PC-3 (cell line): ENCODE results near the gene CPT1C. TPM values are rescaled to one million over a fixed set of nuclear protein-coding genes. Genes with fewer than 3 reads are reported as not detected.

Source experiments
- ATAC-seq: fragments of 200-7000 bp; cut with Tn5 transposase; 2 replicates; pipeline ENCODE4 v1.9.1; 2020; ENCODE audit warnings: mild to moderate bottlenecking, moderate library complexity
- BruUV-seq: library from RNA; stranded (reverse); fragments of 400-500 nt; replicated peaks from 2 replicates; lab custom pipeline; 2021; lab: Mats Ljungman, UMichigan
- CTCF ChIA-PET: fragments of 300-600 bp; sonication (Branson Sonifier 250); formaldehyde crosslinking; loops from one replicate; lab custom pipeline; 2022; ENCODE audit warnings: antibody characterized with exemption; lab: Charles Lee
- POLR2A ChIA-PET: fragments of 300-600 bp; sonication (Branson Sonifier 250); formaldehyde crosslinking; loops from one replicate; lab custom pipeline; 2022; ENCODE audit warnings: antibody characterized with exemption; ENCODE audit not compliant: unreplicated experiment; lab: Charles Lee
- DNase-seq: peaks from one replicate; pipeline ENCODE4 v3.0.0-alpha.2; 2015
- H2AFZ ChIP-seq: fragments of 300-600 bp; sonication (generic); 2 replicates; pipeline ENCODE4 v1.6.0; 2016; ENCODE audit warnings: antibody characterized with exemption, low read length
- H3F3A ChIP-seq: fragments of 300-600 bp; sonication (generic); one replicate; pipeline ENCODE4 v1.6.0; 2017; ENCODE audit warnings: antibody characterized with exemption, low read length, control low read depth, mild to moderate bottlenecking; ENCODE audit not compliant: unreplicated experiment
- H3K27ac ChIP-seq: fragments of 300-600 bp; sonication (generic); 2 replicates; pipeline ENCODE4 v1.5.1; 2016; ENCODE audit warnings: mild to moderate bottlenecking, low read length
- H3K27me3 ChIP-seq: fragments of 300-600 bp; sonication (generic); 2 replicates; pipeline ENCODE4 v1.6.1; 2016; ENCODE audit warnings: low read length, mixed read lengths
- H3K36me3 ChIP-seq: fragments of 300-600 bp; sonication (generic); 2 replicates; pipeline ENCODE4 v1.6.1; 2016; ENCODE audit warnings: low read depth, mixed run types, low read length, mixed read lengths
- H3K4me1 ChIP-seq: fragments of 300-600 bp; sonication (generic); 2 replicates; pipeline ENCODE4 v1.5.1; 2016; ENCODE audit warnings: low read length; ENCODE audit not compliant: insufficient read depth
- H3K4me2 ChIP-seq: fragments of 300-600 bp; sonication (generic); 2 replicates; pipeline ENCODE4 v1.6.0; 2016; ENCODE audit warnings: low read length
- H3K4me3 ChIP-seq: fragments of 300-600 bp; sonication (generic); 2 replicates; pipeline ENCODE4 v1.5.1; 2016; ENCODE audit warnings: mild to moderate bottlenecking, low read length, mixed read lengths
- H3K79me2 ChIP-seq: fragments of 300-600 bp; sonication (generic); 2 replicates; pipeline ENCODE4 v1.6.1; 2017; ENCODE audit warnings: low read length, mixed read lengths
- H3K9ac ChIP-seq: fragments of 300-600 bp; sonication (generic); 2 replicates; pipeline ENCODE4 v1.6.0; 2016; ENCODE audit warnings: mild to moderate bottlenecking, low read length
- H3K9me2 ChIP-seq: fragments of 300-600 bp; sonication (generic); replicated peaks from 2 replicates; pipeline ENCODE4 v1.6.1; 2016; ENCODE audit warnings: mixed run types, low read length, mixed read lengths
- H3K9me3 ChIP-seq: fragments of 300-600 bp; sonication (generic); 2 replicates; pipeline ENCODE4 v1.6.1; 2016; ENCODE audit warnings: low read length, mixed read lengths
- H4K20me1 ChIP-seq: fragments of 300-600 bp; sonication (generic); 2 replicates; pipeline ENCODE4 v1.6.1; 2016; ENCODE audit warnings: low read length, mixed read lengths
- EZH2 ChIP-seq: fragments of 300-600 bp; sonication (generic); IDR thresholded peaks from one replicate; pipeline ENCODE4 v1.6.1; 2017; ENCODE audit warnings: antibody characterized with exemption, mild to moderate bottlenecking, low read length; ENCODE audit not compliant: unreplicated experiment
- EZH2phosphoT487 ChIP-seq: fragments of 300-600 bp; sonication (generic); IDR thresholded peaks from 2 replicates; pipeline ENCODE4 v1.6.1; 2018; ENCODE audit warnings: mild to moderate bottlenecking, antibody characterized with exemption, low read length, borderline replicate concordance
- intact Hi-C: fragments of 100-400 bp; cut with micrococcal nuclease; formaldehyde crosslinking; loops from 2 replicates; pipeline ENCODE4 v1.9.0; 2023
- total RNA-seq: library from RNA; depleted of rRNA; stranded (reverse); fragments of >200 nt; gene quantifications from 2 replicates; pipeline ENCODE4 v1.2.3, GENCODE V29; 2014
- TF ChIP-seq, protein P1 (sequence below): fragments of 300-600 bp; sonication (generic); conservative IDR thresholded peaks from 2 replicates; pipeline ENCODE4 v1.5.1; 2017; ENCODE audit warnings: antibody characterized with exemption, low read depth, mild to moderate bottlenecking, low read length

Gene CPT1C
- total RNA-seq, 1 experiment from 2014 or later: 11.5 TPM

DNA sequence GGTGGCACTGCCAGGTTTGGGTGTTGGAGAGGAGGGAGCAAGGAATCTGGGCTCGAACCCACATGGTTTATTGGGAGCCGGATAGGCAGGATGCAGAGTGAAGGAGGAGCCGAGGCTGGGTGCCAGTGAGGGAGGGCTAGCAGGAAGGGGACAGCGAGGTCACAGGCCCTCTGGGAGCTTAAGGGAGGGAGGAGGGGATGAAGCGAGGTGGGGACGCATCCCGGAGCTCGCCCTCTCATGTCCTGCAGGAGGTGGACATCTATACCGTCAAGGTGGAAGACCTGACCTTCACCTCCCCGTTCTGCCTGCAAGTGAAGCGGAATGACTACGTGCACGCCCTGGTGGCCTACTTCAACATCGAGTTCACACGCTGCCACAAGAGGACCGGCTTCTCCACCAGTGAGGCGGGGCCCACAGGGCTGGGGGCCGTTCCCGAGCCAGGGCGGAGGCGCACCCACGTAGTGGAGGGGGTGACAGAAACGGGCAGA lies 5.0 kb upstream of the CPT1C start:
- Histone ChIP-seq H3K4me3 (no peak overlapping the region), H3K9ac (no peak overlapping the region), H3K27ac (no peak overlapping the region), H2AFZ (no peak overlapping the region), H3K4me1 (peaks cover 11% of the 10 kb centered on the region), H3K36me3 (peaks cover 46% of the 10 kb centered on the region), H3K4me2 (no peak overlapping the region), H3K27me3 (no peaks in the 10 kb centered on the region), H3K9me2 (no peaks in the 10 kb centered on the region), H3F3A (no peaks in the 10 kb centered on the region), H3K9me3 (no peaks in the 10 kb centered on the region), H4K20me1 (peaks cover 23% of the 10 kb centered on the region), H3K79me2 (peaks cover 15% of the 10 kb centered on the region)
- DNase-seq (no peak), ATAC-seq (no peak)
- TF ChIP-seq, protein P1, sequence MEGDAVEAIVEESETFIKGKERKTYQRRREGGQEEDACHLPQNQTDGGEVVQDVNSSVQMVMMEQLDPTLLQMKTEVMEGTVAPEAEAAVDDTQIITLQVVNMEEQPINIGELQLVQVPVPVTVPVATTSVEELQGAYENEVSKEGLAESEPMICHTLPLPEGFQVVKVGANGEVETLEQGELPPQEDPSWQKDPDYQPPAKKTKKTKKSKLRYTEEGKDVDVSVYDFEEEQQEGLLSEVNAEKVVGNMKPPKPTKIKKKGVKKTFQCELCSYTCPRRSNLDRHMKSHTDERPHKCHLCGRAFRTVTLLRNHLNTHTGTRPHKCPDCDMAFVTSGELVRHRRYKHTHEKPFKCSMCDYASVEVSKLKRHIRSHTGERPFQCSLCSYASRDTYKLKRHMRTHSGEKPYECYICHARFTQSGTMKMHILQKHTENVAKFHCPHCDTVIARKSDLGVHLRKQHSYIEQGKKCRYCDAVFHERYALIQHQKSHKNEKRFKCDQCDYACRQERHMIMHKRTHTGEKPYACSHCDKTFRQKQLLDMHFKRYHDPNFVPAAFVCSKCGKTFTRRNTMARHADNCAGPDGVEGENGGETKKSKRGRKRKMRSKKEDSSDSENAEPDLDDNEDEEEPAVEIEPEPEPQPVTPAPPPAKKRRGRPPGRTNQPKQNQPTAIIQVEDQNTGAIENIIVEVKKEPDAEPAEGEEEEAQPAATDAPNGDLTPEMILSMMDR: no peak
- TF ChIP-seq EZH2 (no peak), EZH2phosphoT487 (no peak)
- no TSS peak for BruUV-seq
- ChIA-PET CTCF (interaction anchor here (0.6 kb wide), 1 partner anchor 42 kb away, joined by 3 read pairs; no protein-coding TSS in a partner anchor), POLR2A (interaction anchor here (0.6 kb wide), 1 partner anchor 173 kb away, joined by 5 read pairs; no protein-coding TSS in a partner anchor)
- intact Hi-C loops: no loop called here

DNA sequence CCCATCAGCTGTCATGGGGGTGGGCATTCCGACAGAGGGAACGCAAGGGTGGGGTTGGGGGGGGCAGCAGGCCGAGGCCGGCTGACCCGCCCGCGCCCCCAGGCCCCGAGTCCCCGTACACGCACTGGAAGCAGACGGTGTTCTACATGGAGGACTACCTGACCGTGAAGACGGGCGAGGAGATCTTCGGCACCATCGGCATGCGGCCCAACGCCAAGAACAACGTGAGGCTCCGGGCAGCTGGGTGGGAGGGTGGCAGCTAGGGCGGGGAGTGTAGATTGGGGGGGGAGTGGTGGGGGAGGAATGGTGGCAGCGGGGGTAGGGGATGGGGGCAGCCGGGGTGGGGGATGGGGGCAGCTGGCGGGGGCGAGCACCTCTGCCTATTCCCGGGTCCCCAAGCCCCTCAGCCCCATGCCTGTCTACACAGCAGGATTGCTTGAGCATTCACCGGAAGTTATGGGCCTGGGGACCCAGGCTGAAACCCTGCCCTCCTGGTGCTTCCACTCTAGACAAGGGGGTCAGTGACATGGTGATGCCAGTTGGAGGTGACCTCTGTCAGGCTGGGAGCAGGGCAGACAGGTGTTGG lies 4.3 kb upstream of the CPT1C start:
- ATAC-seq: no peak
- no TSS peak for BruUV-seq
- Histone ChIP-seq H2AFZ (no peak overlapping the region), H3K9me2 (no peaks in the 10 kb centered on the region), H3K4me2 (no peak overlapping the region), H3K9me3 (no peaks in the 10 kb centered on the region), H3K27ac (no peak overlapping the region), H3K4me3 (no peak overlapping the region), H3K79me2 (peaks cover 10% of the 10 kb centered on the region; the same call in 1 of the 2 replicates), H3F3A (no peaks in the 10 kb centered on the region), H3K9ac (no peak overlapping the region), H3K4me1 (peaks cover 17% of the 10 kb centered on the region), H3K27me3 (no peaks in the 10 kb centered on the region), H3K36me3 (peaks cover 41% of the 10 kb centered on the region), H4K20me1 (peaks cover 19% of the 10 kb centered on the region)
- POLR2A ChIA-PET: interaction anchor here (0.6 kb wide), 1 partner anchor 172 kb away, joined by 5 read pairs; no protein-coding TSS in a partner anchor
- DNase-seq: no peak
- CTCF ChIA-PET: no interaction called here
- intact Hi-C loops: no loop called here
- no peak for TF ChIP-seq EZH2phosphoT487

DNA sequence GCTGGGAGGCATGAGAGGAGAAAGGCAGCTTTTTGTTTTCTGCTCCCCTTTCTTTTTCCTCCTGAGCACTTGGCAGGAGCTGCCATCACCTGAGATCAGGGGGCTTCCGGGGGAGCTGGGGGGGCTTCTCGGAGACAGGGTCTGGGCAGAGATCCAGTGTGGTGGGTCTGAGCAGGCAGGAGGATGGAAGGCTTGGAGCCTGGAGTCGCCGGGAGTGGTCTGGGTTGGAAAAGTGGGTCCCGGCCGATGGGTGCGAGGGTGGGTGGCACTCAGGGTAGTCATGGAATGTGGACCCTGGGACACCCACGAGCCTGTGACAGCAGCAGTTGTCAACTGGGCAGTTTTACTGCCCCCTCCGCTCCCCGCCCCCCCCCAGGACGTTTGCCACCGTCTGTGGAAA lies 3.8 kb upstream of the CPT1C start:
- CTCF ChIA-PET: no interaction called here
- H3F3A ChIP-seq: no peaks in the 10 kb centered on the region
- H3K79me2 ChIP-seq: peaks cover 4% of the 10 kb centered on the region; the same call in 1 of the 2 replicates
- peaks cover 14% of the 10 kb centered on the region for H4K20me1 ChIP-seq
- H3K4me1 ChIP-seq: peaks cover 19% of the 10 kb centered on the region
- ATAC-seq (no peak), DNase-seq (no peak)
- POLR2A ChIA-PET: no interaction called here
- H3K4me3 ChIP-seq: no peak overlapping the region
- peaks cover 36% of the 10 kb centered on the region for H3K36me3 ChIP-seq
- H3K9ac ChIP-seq: no peak overlapping the region
- H3K9me2 ChIP-seq: no peaks in the 10 kb centered on the region
- H2AFZ ChIP-seq: no peak overlapping the region
- H3K9me3 ChIP-seq: no peaks in the 10 kb centered on the region
- BruUV-seq: no TSS peak
- no peak overlapping the region for H3K4me2 ChIP-seq
- intact Hi-C loops: no loop called here
- no peaks in the 10 kb centered on the region for H3K27me3 ChIP-seq
- no peak overlapping the region for H3K27ac ChIP-seq
- TF ChIP-seq, protein P1: no peak
- TF ChIP-seq EZH2 (no peak), EZH2phosphoT487 (no peak)
